ENCODE data around the gene ADPRHL1.

- TF ChIP-seq CTCF (conservative IDR thresholded peaks at IDR 0.05): no peak
- no peak for TF ChIP-seq EZH2 (IDR thresholded peaks at IDR 0.05; ENCODE audit: low read depth)
Observed at GRCh38 chr13:113413898-113414282, 39.4 kb downstream of the ADPRHL1 start.
